Prostate gland (tissue), 2 donors: ENCODE measurements around the gene GBGT1. TPM values are rescaled to one million over a fixed set of nuclear protein-coding genes. Genes with fewer than 3 reads are reported as not detected.

Experiments
- DNase-seq: peaks from one replicate; pipeline ENCODE4 v3.0.0-alpha.2; 2019; ENCODE audit warnings: low spot score
- H3K27ac ChIP-seq, 2 donors: fragments of 200-600 bp; sonication (generic); 2 replicates each; pipeline ENCODE4 v1.5.1; 2017 to 2019
- H3K27me3 ChIP-seq: fragments of 200-600 bp; sonication (generic); replicated peaks from 2 replicates; pipeline ENCODE4 v1.5.1; 2019; ENCODE audit not compliant: insufficient read depth
- H3K36me3 ChIP-seq, 2 donors: fragments of 200-600 bp; sonication (generic); 1 replicate in 1 of 2; 2 replicates in 1 of 2; pipeline versions ENCODE4 v1.5.1 to v1.8.1; 2017 to 2019
- H3K4me1 ChIP-seq: fragments of 200-600 bp; sonication (generic); replicated peaks from 2 replicates; pipeline ENCODE4 v1.5.1; 2019
- H3K4me3 ChIP-seq, 2 donors: fragments of 200-600 bp; sonication (generic); 2 replicates each; pipeline ENCODE4 v1.5.1; 2017 to 2019
- H3K9me3 ChIP-seq: fragments of 200-600 bp; sonication (generic); 2 replicates; pipeline ENCODE4 v1.5.1; 2017
- CTCF ChIP-seq, 4 experiments: fragments of 200-600 bp in 2 of 4; fragments of 450-650 bp in 2 of 4; sonication (generic) in 2 of 4; IDR thresholded peaks; 1 replicate in 3 of 4; 2 replicates in 1 of 4; pipeline ENCODE4 v1.5.1; 2016 to 2019; ENCODE audit warnings: antibody characterized with exemption in 4 of 4, mild to moderate bottlenecking in 2 of 4, moderate library complexity in 2 of 4
- POLR2A ChIP-seq: fragments of 450-650 bp; IDR thresholded peaks from one replicate; pipeline ENCODE4 v1.6.1; 2016; ENCODE audit warnings: antibody characterized with exemption, mild to moderate bottlenecking
- POLR2AphosphoS5 ChIP-seq: sonication (generic); formaldehyde crosslinking; IDR thresholded peaks from one replicate; pipeline ENCODE4 v1.6.1; 2017; ENCODE audit warnings: antibody characterized with exemption
- WGBS: methylation state at CpG from one replicate; pipeline ENCODE4 v1.1.5; 2018; 5-methylcytosine and 5-hydroxymethylcytosine counted together
- intact Hi-C: fragments of 100-400 bp; cut with DNase I; formaldehyde crosslinking; loops from one replicate; pipeline ENCODE4 v1.14.2; 2022
- total RNA-seq, 2 donors: library from RNA; depleted of rRNA; stranded (reverse); fragments of >200 nt; gene quantifications; one replicate each; pipeline ENCODE4 v1.1.0, GENCODE V29; 2016

Gene GBGT1
- total RNA-seq, 2 donors from 2014 or later: 10.7 to 14.0 TPM

DNA sequence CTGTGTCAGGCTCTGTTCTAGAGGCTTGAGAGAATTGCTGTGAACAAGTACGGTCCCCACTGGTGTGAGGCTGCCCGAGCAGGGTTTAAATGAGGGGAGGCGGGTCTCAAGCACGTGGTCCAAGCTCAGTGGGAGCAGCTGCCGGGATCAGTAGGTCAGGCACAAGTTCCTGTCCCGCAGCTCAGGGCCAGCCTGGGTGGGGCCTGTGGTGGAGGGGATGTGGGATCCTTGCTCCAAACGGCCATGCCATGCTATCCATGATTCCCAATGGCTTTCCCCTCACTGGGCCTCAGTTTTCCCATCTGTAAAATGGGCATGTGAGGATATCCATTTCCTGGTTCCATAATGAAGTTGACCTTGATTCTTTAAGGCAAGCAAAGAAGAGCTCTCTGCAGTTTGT is 28.3 kb upstream of the GBGT1 start:
- Histone ChIP-seq H3K4me3 (no peak overlapping the region), H3K27me3 (no peaks in the 10 kb centered on the region), H3K4me1 (no peaks in the 10 kb centered on the region), H3K9me3 (no peaks in the 10 kb centered on the region), H3K27ac (no peak overlapping the region), H3K36me3 (no peaks in the 10 kb centered on the region)
- intact Hi-C loops: no loop called here
- DNase-seq: no peak
- WGBS: 60% methylated on average over 7 of the region's 7 CpGs
- TF ChIP-seq POLR2A (no peak), CTCF (IDR thresholded peaks at IDR 0.05) (no peak), POLR2AphosphoS5 (no peak)

DNA sequence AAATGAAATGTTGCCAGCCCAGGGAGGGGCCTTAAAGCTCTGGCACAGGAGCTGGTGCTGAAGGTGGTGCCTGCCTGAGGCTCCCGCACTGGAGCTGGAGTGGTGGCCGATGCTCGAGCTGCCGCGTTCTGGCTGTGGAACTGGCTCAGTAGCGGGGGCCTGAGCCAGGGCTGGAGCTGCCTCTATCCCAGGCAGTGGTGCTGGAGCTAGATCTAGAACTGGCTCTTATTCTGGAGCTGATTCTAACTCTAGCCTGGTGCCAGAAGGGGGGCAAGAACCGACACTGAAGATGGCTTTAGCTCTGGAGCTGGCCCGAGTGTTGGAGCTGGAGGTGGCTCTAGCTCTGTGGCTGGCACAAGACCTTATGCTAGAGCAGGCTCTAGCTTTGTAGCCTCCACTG is 26.1 kb upstream of the GBGT1 start:
- DNase-seq: no peak
- Histone ChIP-seq H3K4me3 (no peak overlapping the region), H3K27me3 (no peaks in the 10 kb centered on the region), H3K36me3 (no peaks in the 10 kb centered on the region), H3K4me1 (no peaks in the 10 kb centered on the region), H3K27ac (no peak overlapping the region), H3K9me3 (no peaks in the 10 kb centered on the region)
- TF ChIP-seq POLR2A: no peak
- no peak for TF ChIP-seq POLR2AphosphoS5
- TF ChIP-seq CTCF (IDR thresholded peaks at IDR 0.05): no peak
- intact Hi-C loops: loop anchor here (5.0 kb wide), 1 partner anchor 297 kb away; no protein-coding TSS in a partner anchor
- WGBS: 87% methylated on average over 8 of the region's 8 CpGs

- intact Hi-C loops: loop anchor here (5.0 kb wide), 1 partner anchor 298 kb away; no protein-coding TSS in a partner anchor
- no peak overlapping the region for H3K4me3 ChIP-seq
- no peaks in the 10 kb centered on the region for H3K27me3 ChIP-seq
- no peaks in the 10 kb centered on the region for H3K4me1 ChIP-seq
- H3K36me3 ChIP-seq: no peaks in the 10 kb centered on the region
- no peak overlapping the region for H3K27ac ChIP-seq
- 89% methylated on average over 7 of the region's 7 CpGs for WGBS
- TF ChIP-seq POLR2A (no peak), POLR2AphosphoS5 (no peak), CTCF (IDR thresholded peaks at IDR 0.05) (no peak)
- H3K9me3 ChIP-seq: no peaks in the 10 kb centered on the region
- no peak for DNase-seq
Observed at GRCh38 chr9:133188843-133189180, 25.1 kb upstream of the GBGT1 start.

DNA sequence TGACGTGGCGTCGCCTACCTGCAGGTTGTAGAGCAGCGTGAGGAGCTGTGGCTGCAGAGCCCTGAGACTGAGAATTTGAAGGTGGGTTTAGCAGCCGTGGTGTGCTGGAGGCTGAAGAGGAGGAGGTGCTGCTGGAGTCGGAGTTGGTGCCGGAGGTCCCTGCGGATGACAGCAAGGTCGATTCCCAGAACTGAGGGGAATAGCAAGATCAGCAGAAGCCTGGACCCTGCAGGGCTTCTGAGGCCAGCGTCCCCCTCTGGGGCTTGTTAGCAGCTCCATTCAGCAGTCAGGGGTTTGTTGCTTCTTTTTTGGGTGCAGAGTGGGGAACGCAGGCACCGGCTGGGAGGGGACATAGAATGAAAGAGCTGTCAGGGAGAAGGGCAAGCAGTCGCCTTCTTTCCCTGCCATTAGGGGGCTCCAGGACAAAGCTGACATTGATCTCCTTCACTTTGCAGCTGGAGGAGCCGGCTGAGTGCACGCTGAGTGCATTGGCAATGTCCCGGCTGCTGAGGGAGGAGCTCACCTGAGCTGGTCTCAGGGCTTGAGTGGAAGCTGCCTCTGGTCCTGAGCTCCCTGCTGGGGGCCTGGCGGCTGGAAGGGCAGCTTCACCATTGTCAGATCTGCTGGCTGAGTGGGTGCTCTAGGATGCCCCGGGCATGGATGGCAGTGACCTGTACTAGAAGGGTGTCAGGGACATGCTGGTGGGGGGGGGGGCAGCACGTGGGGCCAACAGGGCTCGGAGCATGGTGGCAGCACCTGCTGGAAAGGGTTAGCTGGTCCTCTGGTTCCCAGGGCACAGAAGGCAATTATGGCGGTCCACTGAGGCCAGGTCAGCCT is 24.5 kb upstream of the GBGT1 start:
- no peaks in the 10 kb centered on the region for H3K27me3 ChIP-seq
- no peak overlapping the region for H3K4me3 ChIP-seq
- no peaks in the 10 kb centered on the region for H3K36me3 ChIP-seq
- H3K9me3 ChIP-seq: no peaks in the 10 kb centered on the region
- 52% methylated on average over 21 of the region's 21 CpGs for WGBS
- DNase-seq: no peak
- TF ChIP-seq POLR2A: no peak
- no peak for TF ChIP-seq CTCF (IDR thresholded peaks at IDR 0.05)
- TF ChIP-seq POLR2AphosphoS5: no peak
- intact Hi-C loops: loop anchor here (5.0 kb wide), 1 partner anchor 299 kb away; no protein-coding TSS in a partner anchor
- no peaks in the 10 kb centered on the region for H3K4me1 ChIP-seq
- no peak overlapping the region for H3K27ac ChIP-seq

DNA sequence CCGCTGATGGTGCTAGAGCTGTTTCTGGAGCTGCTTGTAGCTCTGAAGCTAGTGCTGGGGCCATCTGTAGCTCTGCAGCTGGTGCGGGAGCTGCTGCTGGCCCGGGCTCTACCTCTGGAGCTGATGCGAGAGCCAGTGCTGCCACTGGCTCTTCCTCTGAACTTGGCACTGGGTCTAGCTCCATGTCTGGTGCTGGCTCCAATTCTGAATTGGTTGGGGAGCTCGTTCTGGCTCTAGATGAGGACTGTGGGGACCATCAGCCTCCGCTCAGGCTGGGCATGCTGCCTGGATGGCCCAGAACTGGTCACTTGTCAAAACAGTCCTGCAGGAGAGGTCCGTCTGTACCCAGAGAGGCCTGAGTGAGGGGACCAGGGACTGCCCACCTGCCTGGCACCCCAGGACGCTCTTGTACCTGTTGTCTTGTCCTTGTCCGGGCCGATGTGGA is 23.9 kb upstream of the GBGT1 start:
- 83% methylated on average over 10 of the region's 10 CpGs for WGBS
- Histone ChIP-seq H3K4me3 (no peak overlapping the region), H3K27ac (no peak overlapping the region), H3K4me1 (no peaks in the 10 kb centered on the region), H3K27me3 (no peaks in the 10 kb centered on the region), H3K36me3 (no peaks in the 10 kb centered on the region), H3K9me3 (no peaks in the 10 kb centered on the region)
- TF ChIP-seq CTCF (IDR thresholded peaks at IDR 0.05): no peak
- TF ChIP-seq POLR2A: no peak
- no peak for TF ChIP-seq POLR2AphosphoS5
- intact Hi-C loops: loop anchor here (5.0 kb wide), 1 partner anchor 300 kb away; no protein-coding TSS in a partner anchor
- no peak for DNase-seq
